GM12872 (cell line): ENCODE results near the gene MAN1A1.

Experiments
- CTCF ChIP-seq: IDR thresholded peaks from 3 replicates; pipeline ENCODE4 v1.5.1; 2011; ENCODE audit warnings: low read depth, mild to moderate bottlenecking, low read length, moderate library complexity; ENCODE audit not compliant: insufficient read depth

Gene MAN1A1

DNA sequence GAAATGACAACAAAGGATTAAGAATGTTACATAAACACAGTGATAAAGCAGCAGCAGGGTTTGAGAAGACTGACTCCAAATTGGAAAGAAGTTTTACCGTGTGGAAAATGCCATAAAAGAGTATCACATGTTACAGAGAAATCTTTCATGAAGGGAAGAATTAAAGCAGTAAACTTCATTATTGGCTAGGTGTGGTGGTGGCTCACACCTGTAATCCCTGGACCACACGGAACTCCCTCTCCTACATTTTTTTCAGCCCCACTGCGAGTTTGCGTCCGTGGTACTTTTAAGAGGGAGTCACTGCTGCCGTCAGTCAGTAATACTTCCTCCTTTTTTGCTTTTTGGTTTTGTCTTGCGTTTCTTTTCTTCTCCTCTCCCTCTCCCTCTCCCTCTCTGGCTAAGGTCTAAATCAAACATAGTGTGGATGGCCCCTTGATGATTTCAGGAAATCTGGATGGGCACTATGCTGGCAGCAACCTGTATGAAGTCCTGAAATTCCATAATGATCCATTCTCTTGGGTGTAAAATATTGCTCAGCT lies 112.3 kb downstream of the MAN1A1 start:
- TF ChIP-seq CTCF, result no peak

DNA sequence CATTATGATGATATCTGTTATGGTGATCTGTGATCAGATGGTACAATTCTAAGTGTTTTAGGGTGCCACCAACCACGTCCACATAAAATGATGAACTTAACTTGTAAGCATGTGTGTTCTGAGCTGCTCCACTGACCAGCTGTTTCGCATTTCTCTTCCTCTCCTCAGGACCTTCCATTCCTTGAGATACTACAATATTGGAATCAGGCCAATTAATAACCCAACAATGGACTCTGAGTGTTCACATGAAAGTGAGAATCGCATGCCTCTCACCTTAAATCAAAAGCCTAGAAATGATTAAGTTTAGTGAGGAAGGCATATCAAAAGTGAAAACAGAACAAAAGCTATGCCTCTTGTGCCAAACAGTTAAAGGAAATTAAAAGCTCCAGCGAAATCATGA lies 114.6 kb downstream of the MAN1A1 start:
- no peak for TF ChIP-seq CTCF

DNA sequence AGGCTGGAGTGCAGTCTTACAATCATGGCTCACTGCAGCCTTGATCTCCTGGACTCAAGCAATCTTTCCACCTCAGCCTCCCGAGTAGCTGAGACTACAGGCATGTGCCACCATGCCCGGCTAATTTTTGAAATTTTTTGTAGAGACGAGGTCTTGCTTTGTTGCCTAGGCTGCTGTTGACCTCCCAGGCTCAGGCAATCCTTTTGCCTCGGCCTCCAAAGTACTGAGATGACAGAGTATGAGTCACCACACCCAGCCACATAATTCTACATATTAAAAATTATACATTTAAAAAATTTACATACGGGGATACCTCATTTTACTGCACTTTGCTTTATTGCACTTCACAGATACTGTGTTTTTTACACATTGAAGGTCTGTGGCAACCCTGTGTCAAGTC lies 115.1 kb downstream of the MAN1A1 start:
- TF ChIP-seq CTCF, result no peak

DNA sequence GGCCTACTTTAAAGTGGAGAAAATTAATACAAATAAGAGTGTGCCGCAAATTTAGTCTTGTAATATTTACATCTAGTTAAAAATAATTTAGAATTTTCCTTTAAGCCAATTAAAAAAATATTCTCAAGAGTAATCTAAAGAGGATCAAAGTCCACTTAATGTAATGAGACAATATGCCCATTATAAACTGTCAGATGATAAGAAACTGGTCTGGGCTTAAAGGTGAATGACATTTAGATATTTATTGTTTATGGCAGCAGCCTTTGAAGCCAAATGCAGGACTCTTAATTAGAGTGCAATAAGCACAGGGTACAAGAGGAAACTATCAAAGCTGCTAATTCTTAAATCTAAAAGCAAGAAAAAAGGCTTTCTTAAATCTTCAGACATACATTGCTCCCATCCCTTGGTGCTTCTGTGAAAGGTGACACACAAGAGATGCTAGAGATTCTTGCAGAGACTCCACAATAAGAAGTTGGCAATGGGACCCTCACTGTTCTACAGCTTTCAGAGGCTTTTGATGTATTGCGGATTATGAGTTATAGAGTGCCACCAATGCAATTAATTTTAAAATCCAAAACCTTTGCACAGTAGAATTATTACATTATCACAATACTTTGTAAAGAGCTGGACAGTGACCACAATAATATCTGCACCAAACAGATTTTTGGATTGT lies 116.1 kb downstream of the MAN1A1 start:
- no peak for TF ChIP-seq CTCF

- TF ChIP-seq CTCF, result no peak
These were observed 118.2 kb downstream of the MAN1A1 start for GRCh38 chr6:119231394-119231793.

DNA sequence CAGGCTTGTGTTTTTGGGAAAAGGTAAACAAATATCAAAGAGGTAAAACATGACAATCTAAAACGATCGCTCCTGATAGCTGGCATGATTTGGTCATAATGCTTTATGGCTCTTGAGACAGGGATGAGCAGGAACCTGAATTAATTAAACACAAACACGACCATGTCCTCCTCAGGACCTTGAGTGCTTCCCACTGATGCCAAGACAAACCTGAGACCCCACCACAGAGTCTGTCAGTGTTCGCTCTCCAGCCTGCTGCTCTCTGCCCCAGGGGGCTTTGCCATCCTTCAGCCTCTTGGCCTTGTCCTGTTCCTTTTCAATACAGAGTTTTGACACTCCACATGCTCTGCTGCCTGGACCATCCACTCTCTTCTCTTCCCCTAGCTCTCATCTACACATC lies 119.4 kb downstream of the MAN1A1 start:
- TF ChIP-seq CTCF, result no peak

DNA sequence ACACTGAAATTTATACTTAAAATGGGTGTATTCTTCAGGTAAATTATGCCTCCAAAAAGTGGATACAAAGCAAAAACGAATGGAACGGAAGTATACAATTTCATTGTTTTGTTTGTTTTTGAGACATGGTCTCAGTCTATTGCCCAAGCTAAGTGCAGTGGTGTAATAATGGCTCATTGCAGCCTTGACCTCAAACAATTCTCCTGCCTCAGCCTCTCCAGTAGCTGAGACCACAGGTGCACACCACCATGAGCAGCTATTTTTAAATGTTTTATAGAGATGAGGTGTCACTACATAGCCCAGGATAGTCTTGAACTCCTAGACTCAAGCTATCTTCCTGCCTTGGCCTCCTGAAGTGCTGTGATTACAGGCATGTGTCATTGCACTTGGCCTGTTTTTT lies 122.2 kb downstream of the MAN1A1 start:
- TF ChIP-seq CTCF, result no peak

- TF ChIP-seq CTCF, result no peak
These were observed 123.5 kb downstream of the MAN1A1 start for GRCh38 chr6:119226089-119226488.
